ENCODE results near the gene EPB41L1.

The EPB41L1 gene

DNA sequence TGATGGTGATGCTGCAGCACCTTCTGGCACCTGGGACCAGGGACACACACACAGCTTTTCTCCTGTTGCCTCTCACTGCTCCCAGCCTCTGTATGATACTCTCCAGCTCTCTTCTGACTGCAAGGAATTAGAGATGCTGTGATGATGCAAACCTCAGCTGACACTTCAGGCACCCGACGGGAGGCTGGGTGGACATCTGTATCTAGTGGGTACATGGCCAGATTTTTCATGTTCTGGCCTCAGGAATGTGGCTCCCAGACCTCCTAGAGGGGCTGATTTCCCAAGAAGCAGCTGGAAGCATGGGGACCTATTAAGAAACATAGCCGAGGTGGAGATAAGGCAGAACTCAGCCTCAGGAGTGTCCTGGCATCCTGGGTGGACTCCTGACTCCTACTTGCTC lies 6.8 kb upstream of the EPB41L1 start:
- no peaks in the 10 kb centered on the region for H3K9me3 ChIP-seq (ENCODE audit: severe bottlenecking)
- no peak for ATAC-seq (ENCODE audit: low read depth)

DNA sequence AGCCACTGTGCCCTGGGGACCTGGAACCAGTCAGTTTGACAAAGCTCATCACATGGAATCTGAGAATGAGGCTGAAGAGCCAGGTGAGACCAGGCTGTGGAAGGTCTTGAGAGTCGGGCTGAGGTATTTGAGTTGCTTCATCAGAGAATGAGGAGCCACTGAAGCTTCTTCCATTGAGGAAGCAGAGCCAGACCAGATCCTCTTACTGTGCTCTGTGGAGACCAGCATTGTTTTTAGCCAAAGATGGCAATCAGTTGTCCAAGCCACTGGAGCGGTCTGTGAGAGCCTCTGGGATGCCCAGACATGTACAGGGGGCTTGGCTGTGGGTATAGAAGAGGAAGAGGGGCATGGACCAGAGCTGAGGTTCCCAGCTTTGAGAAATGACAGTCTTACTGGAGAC lies 6.1 kb upstream of the EPB41L1 start:
- DNase-seq (ENCODE audit: low spot score): no peak
- ATAC-seq (ENCODE audit: low read depth): no peak
- Histone ChIP-seq H3K9me3 (ENCODE audit: severe bottlenecking) (no peaks in the 10 kb centered on the region), H3K36me3 (ENCODE audit: low read depth) (no peaks in the 10 kb centered on the region), H3K27me3 (ENCODE audit: insufficient read depth, poor library complexity, severe bottlenecking) (no peaks in the 10 kb centered on the region), H3K4me1 (ENCODE audit: insufficient read depth, poor library complexity, severe bottlenecking) (no peaks in the 10 kb centered on the region), H3K27ac (ENCODE audit: poor library complexity, severe bottlenecking) (no peak overlapping the region), H3K4me3 (ENCODE audit: severe bottlenecking) (no peak overlapping the region)
- TF ChIP-seq, protein P1, sequence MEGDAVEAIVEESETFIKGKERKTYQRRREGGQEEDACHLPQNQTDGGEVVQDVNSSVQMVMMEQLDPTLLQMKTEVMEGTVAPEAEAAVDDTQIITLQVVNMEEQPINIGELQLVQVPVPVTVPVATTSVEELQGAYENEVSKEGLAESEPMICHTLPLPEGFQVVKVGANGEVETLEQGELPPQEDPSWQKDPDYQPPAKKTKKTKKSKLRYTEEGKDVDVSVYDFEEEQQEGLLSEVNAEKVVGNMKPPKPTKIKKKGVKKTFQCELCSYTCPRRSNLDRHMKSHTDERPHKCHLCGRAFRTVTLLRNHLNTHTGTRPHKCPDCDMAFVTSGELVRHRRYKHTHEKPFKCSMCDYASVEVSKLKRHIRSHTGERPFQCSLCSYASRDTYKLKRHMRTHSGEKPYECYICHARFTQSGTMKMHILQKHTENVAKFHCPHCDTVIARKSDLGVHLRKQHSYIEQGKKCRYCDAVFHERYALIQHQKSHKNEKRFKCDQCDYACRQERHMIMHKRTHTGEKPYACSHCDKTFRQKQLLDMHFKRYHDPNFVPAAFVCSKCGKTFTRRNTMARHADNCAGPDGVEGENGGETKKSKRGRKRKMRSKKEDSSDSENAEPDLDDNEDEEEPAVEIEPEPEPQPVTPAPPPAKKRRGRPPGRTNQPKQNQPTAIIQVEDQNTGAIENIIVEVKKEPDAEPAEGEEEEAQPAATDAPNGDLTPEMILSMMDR (IDR thresholded peaks at IDR 0.05; ENCODE audit: poor library complexity, severe bottlenecking): no peak

More for the DNA sequence above, 6.8 kb upstream of the EPB41L1 start:
- no peak for DNase-seq (ENCODE audit: low spot score)
- Histone ChIP-seq H3K4me1 (ENCODE audit: insufficient read depth, poor library complexity, severe bottlenecking) (peaks cover 5% of the 10 kb centered on the region), H3K36me3 (ENCODE audit: low read depth) (no peaks in the 10 kb centered on the region), H3K4me3 (ENCODE audit: severe bottlenecking) (no peak overlapping the region), H3K27me3 (ENCODE audit: insufficient read depth, poor library complexity, severe bottlenecking) (no peaks in the 10 kb centered on the region), H3K27ac (ENCODE audit: poor library complexity, severe bottlenecking) (no peak overlapping the region)
- TF ChIP-seq, protein P1 (IDR thresholded peaks at IDR 0.05; ENCODE audit: poor library complexity, severe bottlenecking): no peak

DNA sequence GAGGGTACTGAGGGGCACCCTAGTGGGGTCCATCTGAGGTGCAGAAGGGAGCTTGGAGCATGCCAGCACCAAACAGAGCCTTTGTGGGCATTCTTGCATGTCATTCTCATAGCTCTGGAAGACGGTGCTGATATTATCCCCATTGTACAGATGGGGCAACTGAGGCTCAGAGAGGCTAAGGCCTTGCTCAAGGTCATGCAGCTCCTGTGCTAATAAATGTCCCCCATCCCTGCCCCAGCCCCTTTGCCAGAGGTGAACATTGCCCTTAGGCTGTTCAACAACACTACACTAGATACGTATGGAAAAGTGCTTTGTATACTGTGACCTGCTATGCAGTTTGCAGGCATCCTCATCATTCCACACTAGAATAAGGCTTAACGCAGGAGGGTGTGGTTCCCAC lies 5.5 kb upstream of the EPB41L1 start:
- ATAC-seq (ENCODE audit: low read depth) (no peak), DNase-seq (ENCODE audit: low spot score) (no peak)
- no peaks in the 10 kb centered on the region for H3K4me1 ChIP-seq (ENCODE audit: insufficient read depth, poor library complexity, severe bottlenecking)
- TF ChIP-seq, protein P1 (IDR thresholded peaks at IDR 0.05; ENCODE audit: poor library complexity, severe bottlenecking): no peak
- no peak overlapping the region for H3K4me3 ChIP-seq (ENCODE audit: severe bottlenecking)
- no peaks in the 10 kb centered on the region for H3K27me3 ChIP-seq (ENCODE audit: insufficient read depth, poor library complexity, severe bottlenecking)
- no peaks in the 10 kb centered on the region for H3K9me3 ChIP-seq (ENCODE audit: severe bottlenecking)
- no peaks in the 10 kb centered on the region for H3K36me3 ChIP-seq (ENCODE audit: low read depth)
- H3K27ac ChIP-seq (ENCODE audit: poor library complexity, severe bottlenecking): no peak overlapping the region

DNA sequence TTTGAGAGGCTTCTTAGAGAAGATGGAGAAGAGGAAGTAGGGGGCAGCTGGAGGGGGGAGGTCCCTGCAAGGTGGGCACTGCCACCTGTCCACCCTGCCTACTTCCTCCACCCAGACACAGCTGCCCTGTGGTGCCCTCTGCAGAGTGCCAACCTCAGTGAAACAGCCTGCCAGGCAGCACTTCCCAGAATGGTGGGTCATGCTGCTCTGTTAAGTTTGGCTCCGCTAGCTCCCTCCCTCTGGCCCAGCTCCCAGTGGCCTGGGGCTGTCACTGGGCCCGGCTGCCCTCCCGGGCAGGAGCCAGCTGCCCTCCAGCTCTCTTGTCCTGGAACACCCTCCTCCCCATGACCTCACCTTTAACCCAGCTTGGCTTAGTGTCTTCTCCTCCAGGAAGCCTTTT lies 5.1 kb upstream of the EPB41L1 start:
- no peaks in the 10 kb centered on the region for H3K4me1 ChIP-seq (ENCODE audit: insufficient read depth, poor library complexity, severe bottlenecking)
- no peak for ATAC-seq (ENCODE audit: low read depth)
- TF ChIP-seq, protein P1 (IDR thresholded peaks at IDR 0.05; ENCODE audit: poor library complexity, severe bottlenecking): no peak
- H3K9me3 ChIP-seq (ENCODE audit: severe bottlenecking): no peaks in the 10 kb centered on the region
- no peaks in the 10 kb centered on the region for H3K27me3 ChIP-seq (ENCODE audit: insufficient read depth, poor library complexity, severe bottlenecking)
- no peaks in the 10 kb centered on the region for H3K36me3 ChIP-seq (ENCODE audit: low read depth)
- DNase-seq (ENCODE audit: low spot score): no peak
- no peak overlapping the region for H3K4me3 ChIP-seq (ENCODE audit: severe bottlenecking)
- H3K27ac ChIP-seq (ENCODE audit: poor library complexity, severe bottlenecking): no peak overlapping the region

DNA sequence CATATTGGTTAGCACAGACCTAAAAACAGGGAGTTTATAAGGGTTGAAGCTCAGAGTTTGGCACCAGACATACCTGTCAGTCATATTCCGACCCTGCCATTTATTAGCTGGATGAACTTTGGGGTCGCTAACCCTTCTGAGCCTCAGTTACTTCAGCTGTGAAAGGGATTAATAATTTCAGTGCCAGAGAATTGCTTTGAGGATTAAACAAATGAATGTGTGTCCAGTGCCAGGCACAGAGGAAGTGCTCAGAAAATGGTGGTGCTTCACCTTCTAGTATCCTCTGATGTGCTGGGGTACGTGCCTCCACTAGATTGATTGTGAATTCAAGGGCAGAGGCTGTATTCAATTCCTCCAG lies 4.1 kb upstream of the EPB41L1 start:
- TF ChIP-seq, protein P1 (IDR thresholded peaks at IDR 0.05; ENCODE audit: poor library complexity, severe bottlenecking): no peak
- no peak for DNase-seq (ENCODE audit: low spot score)
- no peaks in the 10 kb centered on the region for H3K27me3 ChIP-seq (ENCODE audit: insufficient read depth, poor library complexity, severe bottlenecking)
- H3K27ac ChIP-seq (ENCODE audit: poor library complexity, severe bottlenecking): no peak overlapping the region
- H3K36me3 ChIP-seq (ENCODE audit: low read depth): no peaks in the 10 kb centered on the region
- H3K9me3 ChIP-seq (ENCODE audit: severe bottlenecking): no peaks in the 10 kb centered on the region
- H3K4me3 ChIP-seq (ENCODE audit: severe bottlenecking): no peak overlapping the region
- no peak for ATAC-seq (ENCODE audit: low read depth)
- H3K4me1 ChIP-seq (ENCODE audit: insufficient read depth, poor library complexity, severe bottlenecking): no peaks in the 10 kb centered on the region
